Measurements from ENCODE around the gene USP38.
"Not testable (repeated sequence)": the region's sequence is repeated elsewhere in the genome, so short reads cannot be mapped to it uniquely, and the experiment has no call there.

DNA sequence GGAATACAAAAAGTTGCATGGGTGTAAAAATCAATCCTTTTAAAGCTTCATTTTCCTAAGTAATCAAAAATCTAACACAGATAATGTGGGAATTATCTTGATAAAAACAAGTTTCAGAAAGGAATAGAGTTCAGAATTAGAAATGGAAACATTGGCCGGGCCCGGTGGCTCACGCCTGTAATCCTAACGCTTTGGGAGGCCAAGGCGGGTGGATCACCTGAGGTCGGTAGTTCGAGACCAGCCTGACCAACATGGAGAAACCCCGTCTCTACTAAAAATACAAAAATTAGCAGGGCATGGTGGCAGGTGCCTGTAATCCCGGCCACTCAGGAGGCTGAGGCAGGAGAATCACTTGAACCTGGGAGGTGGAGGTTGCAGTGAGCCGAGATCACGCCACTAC, 52.5 kb downstream of the USP38 start:
- TF ChIP-seq, protein P1, sequence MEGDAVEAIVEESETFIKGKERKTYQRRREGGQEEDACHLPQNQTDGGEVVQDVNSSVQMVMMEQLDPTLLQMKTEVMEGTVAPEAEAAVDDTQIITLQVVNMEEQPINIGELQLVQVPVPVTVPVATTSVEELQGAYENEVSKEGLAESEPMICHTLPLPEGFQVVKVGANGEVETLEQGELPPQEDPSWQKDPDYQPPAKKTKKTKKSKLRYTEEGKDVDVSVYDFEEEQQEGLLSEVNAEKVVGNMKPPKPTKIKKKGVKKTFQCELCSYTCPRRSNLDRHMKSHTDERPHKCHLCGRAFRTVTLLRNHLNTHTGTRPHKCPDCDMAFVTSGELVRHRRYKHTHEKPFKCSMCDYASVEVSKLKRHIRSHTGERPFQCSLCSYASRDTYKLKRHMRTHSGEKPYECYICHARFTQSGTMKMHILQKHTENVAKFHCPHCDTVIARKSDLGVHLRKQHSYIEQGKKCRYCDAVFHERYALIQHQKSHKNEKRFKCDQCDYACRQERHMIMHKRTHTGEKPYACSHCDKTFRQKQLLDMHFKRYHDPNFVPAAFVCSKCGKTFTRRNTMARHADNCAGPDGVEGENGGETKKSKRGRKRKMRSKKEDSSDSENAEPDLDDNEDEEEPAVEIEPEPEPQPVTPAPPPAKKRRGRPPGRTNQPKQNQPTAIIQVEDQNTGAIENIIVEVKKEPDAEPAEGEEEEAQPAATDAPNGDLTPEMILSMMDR (IDR thresholded peaks at IDR 0.05) = not testable (repeated sequence)
- TF ChIP-seq POLR2A (IDR thresholded peaks at IDR 0.05) = not testable (repeated sequence)
